GM18502 (cell line): ENCODE results near the gene DYRK1A.

Experiments used
- ATAC-seq: cut with Tn5 transposase; IDR thresholded peaks from one replicate; pipeline ENCODE4 v1.9.1; 2021; ENCODE audit warnings: mild to moderate bottlenecking; ENCODE audit not compliant: unreplicated experiment, poor library complexity

Gene DYRK1A

DNA sequence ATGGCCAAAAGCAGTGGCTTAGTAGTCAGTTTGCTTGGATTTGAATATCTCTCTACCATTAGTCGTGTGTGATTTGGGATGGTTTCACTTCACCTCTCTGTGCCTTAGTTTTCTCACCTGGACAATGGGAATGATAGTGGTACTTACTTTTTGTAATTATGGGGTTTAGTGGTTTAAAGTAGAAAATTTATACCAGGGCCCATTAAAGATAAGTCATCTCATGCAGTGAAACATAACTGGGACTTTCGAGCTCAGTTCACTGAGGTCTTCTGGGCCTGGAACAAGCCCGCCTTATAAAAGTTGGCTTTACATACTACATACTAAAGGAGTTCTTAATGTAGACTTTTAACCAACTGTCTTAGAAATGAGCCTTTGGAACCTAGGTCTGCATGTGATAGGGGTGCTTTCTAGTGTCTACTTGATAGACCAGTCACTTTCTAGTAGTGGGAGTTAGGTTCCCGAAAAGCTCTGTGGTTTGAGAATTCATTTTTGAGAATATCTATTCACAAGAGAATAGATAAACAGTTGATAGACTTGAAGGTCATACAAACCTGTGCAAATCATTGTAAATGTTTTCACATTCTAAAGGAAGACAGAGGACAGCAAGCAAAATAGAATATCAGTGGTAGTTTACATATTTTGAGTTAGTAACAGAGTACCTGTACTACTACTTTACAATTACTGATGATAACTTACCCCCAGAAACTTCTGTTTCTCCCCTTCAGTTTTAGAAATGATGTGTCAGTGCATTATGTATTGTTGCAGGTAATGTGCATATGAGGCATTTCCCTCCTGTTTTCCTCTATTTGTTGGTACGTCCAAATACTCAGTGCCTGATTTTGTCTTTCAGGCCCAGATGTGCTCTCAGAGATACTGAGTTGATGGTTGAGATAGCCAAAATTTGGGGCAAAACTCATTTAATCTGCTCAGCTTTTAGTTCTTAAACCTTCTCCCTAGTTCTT is 48.0 kb downstream of the DYRK1A start:
- no peak for ATAC-seq

GRCh38 chr21:37415939-37416338 is 49.4 kb downstream of the DYRK1A start:
- no peak for ATAC-seq

GRCh38 chr21:37416914-37417313 is 50.3 kb downstream of the DYRK1A start:
- no peak for ATAC-seq

GRCh38 chr21:37419228-37419906 is 52.8 kb downstream of the DYRK1A start:
- no peak for ATAC-seq

DNA sequence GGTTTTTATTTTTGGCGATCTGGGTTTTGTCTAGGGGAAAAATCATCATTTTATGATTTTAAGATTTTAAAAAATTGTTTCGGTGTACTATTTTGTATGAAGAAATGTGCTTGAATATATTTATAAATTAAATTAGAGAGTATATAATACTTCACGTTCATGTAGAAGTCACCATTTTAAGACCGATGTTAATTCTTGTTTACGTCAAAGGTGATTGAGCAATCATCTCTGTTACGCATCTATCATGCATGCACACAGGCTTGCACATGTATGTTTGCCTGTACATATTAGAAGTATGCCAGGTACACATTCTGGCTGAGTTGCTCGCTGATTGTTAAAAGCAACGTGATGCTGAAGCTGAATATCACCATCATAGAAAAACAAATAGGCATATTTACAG is 54.7 kb downstream of the DYRK1A start:
- ATAC-seq, result no peak

- no peak for ATAC-seq
These were observed 55.8 kb downstream of the DYRK1A start for GRCh38 chr21:37422382-37422781.

DNA sequence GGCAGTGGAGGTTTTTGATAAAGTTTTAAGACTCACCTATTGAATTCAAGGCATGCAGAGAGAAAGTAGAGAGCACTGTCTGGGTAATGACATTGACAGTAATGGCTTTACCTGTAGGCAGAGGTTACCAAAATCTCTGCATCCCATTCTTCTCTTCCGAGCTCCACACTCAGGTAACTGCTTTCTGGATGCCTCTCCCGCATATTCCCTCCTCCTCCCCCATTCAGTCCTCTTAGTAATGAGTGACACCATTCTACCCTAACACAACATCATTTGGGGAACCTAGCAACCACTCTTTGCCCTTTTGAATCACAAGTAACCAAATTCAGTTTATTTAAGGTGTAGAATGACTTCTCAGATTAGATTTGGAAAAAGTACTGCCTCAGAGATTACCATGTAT is 56.5 kb downstream of the DYRK1A start:
- no peak for ATAC-seq

DNA sequence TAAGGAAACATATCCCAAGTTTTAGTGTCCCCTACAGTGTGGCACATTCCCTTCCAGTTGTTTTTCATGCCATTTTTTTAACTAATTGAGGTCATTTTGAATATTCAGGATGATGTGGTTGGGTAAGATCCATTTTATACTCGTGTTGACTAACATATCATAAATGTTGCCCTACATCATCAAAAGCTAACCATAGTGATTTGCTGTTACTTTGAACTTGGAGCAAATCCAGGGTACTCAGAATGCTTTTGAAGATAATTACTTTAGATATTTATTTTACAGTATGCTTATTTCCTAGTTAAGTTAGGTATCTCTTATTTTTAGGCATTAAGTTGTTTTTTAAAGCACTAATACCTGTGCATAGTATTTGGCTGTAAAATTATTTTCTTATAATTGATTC is 57.8 kb downstream of the DYRK1A start:
- no peak for ATAC-seq

- no peak for ATAC-seq
These were observed 58.4 kb downstream of the DYRK1A start for GRCh38 chr21:37425001-37425400.

- no peak for ATAC-seq
These were observed 59.1 kb downstream of the DYRK1A start for GRCh38 chr21:37425684-37426083.

DNA sequence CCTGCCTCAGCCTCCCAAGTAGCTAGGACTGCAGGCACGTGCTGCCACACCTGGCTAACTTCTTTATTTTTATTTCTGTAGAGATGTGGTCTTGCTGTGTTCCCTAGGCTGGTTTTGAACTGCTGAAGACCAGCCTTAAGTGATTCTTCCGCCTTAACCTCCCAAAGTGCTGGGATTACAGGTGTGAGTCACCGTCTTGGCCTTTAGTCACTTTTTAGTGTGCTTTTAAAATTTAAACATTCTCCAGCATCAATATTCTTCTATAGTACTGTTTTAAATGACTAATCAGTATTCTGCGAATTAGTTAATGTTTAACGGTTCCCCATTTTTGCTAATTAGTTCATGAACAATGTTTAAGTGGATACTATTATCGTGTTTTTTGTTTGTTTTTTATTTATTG is 60.6 kb downstream of the DYRK1A start:
- no peak for ATAC-seq

DNA sequence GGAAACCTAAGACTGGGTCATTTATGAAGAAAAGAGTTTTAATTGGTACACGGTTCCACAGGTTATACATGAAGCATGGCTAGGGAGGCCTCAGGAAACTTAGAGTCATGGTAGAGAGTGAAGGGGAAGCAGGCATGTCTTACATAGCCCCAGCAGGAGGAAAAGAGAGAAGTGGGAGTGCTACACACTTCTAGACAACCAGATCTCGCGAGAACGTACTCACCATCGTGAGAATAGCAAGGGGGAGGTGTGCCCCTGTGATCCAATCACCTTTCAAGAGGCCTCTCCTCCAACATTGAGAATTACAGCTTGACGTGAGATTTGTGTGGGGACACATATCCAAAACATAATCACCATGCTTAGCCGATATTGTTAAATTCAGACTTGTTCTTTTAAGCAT is 62.8 kb downstream of the DYRK1A start:
- ATAC-seq, result no peak

- ATAC-seq, result no peak
These were observed 63.7 kb downstream of the DYRK1A start for GRCh38 chr21:37430184-37430821.

GRCh38 chr21:37431243-37431642 is 64.7 kb downstream of the DYRK1A start:
- ATAC-seq, result no peak

DNA sequence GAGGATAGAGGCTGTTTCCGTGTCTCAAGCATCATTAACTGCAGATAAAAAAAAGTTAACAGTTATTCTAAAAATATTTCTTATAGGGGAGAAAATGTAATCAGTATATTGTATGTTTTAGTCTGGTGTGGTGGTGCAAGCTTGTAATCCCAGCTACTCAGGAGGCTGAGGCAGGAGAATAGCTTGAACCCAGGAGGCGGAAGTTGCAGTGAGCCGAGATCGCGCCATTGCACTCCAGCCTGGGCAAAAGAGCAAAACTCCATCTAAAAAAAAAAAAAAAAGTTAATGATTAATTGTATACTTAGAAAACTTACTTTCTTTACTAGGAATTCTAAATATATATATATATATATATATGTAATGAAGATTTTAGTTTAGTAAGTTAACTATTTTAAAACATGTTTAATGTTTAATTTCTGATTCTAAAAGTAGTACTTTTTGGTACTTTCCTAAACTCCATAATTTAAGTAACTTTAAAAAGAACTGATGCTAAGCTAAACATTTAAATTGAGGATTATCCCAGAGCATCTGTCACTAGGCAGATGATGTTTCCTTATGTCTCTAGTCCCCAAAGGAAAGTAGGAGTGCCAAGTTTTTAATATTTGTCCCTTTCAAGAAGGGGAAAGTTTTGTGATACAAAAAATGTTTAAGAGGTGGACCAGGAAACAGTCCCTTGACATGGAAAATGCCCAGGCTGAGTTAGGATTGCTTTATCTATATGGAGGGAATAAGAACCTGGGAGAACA is 66.3 kb downstream of the DYRK1A start:
- no peak for ATAC-seq

- ATAC-seq, result no peak
These were observed 66.9 kb downstream of the DYRK1A start for GRCh38 chr21:37433456-37433840.

DNA sequence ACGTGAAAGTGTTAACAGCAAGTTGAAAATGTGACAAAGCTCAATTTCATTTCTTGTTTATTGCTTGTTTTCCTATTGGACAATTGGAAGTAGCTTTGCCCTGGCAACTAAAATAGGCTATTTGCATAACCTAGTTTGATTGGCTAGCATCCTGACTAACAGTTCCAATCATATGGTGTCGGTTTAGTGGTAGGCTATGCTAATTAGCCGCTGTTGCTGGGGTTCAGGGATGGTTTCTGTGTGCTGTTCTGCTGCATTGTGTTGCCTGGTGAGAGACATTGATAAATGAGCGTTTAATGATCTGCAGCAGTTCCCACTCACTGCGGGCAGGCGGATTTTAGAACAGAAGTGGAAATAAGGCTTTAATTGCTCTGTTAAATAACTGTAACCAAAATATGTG is 68.5 kb downstream of the DYRK1A start:
- no peak for ATAC-seq

DNA sequence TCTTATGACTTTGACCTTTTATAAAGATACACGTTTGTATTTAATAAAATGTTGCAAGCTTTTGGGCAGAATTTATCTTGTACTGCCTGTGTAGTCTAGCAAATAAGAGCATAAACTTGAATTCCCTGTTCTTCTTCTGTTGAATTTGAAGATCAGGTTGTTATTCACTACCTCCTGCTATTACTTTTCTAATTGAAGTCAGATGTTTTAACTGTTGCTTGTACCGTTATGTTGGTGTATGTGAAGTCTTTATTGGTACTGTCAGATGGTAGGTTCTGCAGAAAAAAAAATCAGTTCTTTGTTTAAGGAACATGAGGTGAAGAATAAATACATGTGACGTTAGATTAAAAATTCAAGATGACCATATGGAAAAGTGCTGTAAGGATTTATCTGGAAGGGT is 69.1 kb downstream of the DYRK1A start:
- ATAC-seq, result no peak

DNA sequence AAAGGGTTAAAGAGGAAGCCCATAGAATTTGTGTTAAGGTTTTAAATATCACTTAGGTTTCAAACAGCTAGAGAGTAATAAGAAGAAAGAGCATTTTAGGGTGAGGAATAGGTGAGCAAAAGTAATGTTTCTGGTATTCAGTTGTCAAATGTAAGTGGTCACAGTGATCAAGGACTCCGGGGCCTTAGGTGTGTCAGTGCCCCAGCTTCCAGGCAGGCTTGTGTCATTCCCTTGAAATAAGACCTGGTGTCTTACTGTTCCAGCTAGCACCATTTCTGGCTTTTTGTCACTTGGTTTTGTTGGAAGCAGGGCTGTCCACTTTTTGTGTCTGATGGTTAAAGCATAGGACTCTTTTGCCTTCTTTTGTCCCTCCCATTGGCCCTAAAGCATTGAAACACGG is 69.6 kb downstream of the DYRK1A start:
- no peak for ATAC-seq

DNA sequence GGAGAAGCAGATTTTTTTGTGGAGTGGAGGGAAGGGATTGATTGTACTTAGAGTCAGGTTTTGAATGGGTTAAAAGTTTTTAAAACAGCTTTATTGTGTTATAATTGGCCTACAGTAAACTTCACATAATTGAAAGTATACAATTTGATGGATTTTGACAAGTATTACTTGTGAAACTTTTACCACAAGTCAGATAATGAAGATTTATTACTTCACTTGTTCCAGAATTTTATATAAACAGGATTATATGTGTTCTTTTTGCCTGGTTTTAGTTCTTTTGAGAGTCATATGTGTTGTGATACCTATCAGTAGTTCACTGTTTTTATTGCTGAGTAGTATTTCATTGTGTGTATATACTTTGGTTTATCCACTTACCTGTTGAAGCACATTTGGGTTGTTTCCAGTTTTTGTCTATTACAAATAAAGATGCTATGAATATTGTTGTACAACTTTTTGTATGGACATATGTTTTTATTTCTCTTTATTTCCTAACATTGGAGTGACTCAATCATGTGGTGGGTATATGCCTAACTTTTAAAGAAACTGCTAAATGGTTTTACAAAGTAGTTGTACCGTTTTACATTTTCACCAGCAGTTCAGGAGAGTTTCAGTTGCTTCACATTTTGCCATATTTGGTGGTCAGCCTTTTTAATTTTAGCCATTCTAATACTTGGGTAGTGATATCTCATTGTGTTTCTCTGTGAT is 71.0 kb downstream of the DYRK1A start:
- ATAC-seq, result no peak
